Body of pancreas (tissue), 4 donors: ENCODE data around the gene NUCB2.

Source experiments
- CTCF ChIP-seq, 7 experiments: fragments of 450-650 bp in 4 of 7; fragments of 200-600 bp in 3 of 7; sonication (generic) in 3 of 7; IDR thresholded peaks; one replicate each; pipeline ENCODE4 v1.5.1; 2016 to 2019; ENCODE audit warnings: antibody characterized with exemption in 7 of 7
- POLR2A ChIP-seq, 3 donors: fragments of 450-650 bp; IDR thresholded peaks; one replicate each; pipeline ENCODE4 v1.6.1; 2016; ENCODE audit warnings: antibody characterized with exemption in 3 of 3, mild to moderate bottlenecking in 2 of 3

- TF ChIP-seq CTCF (IDR thresholded peaks at IDR 0.05) (no peak), POLR2A (IDR thresholded peaks at IDR 0.05) (no peak)
Measured at GRCh38 chr11:17286332-17286731, 9.8 kb downstream of the NUCB2 start.
